Bladder microvascular endothelial cell (primary cell): Measurements from ENCODE around the gene SLC35E3. TPM values are rescaled to one million over a fixed set of nuclear protein-coding genes. Genes with fewer than 3 reads are reported as not detected.

Source experiments
- total RNA-seq: library from RNA; depleted of rRNA; stranded (reverse); fragments of >200 nt; gene quantifications from 2 replicates; pipeline ENCODE4 v1.2.3, GENCODE V29; 2014

The SLC35E3 gene
- 1.9 and 5.0 TPM in 2 replicates for total RNA-seq

GRCh38 chr12:68745904-68746571, at the start of gene SLC35E3:
TSS of gene SLC35E3 (plus strand) at chr12:68746176. CDS start at chr12:68746378, 202 bp downstream.

GRCh38 chr12:68807576-68808387, 61.8 kb downstream of the SLC35E3 start, which contains the start of gene MDM2:
TSS of gene MDM2 (plus strand) at chr12:68808177. CDS start at chr12:68808478, 301 bp downstream.

Other genes with a start within 250 kb of the SLC35E3 start
- gene RAP1B, start 135.3 kb upstream of the SLC35E3 start, total RNA-seq: 112 and 215 TPM in 2 replicates
- 37.9 and 60.2 TPM in 2 replicates for gene NUP107, start 59.2 kb upstream of the SLC35E3 start, total RNA-seq
- gene MDM2, start 62.0 kb downstream of the SLC35E3 start, total RNA-seq: 213 and 415 TPM in 2 replicates
- 1.1 and 2.9 TPM in 2 replicates for gene CPM, start 187.0 kb downstream of the SLC35E3 start, total RNA-seq